SK-N-SH treated with all-trans-retinoic acid at 6 μM for 48 hours (cell line): ENCODE data around the gene SDK2.
A peak's percentile ranks its signal among the peaks of the same experiment; 100 is the strongest.

Experiments used
- ARNTL ChIP-seq: fragments of 450-650 bp; formaldehyde crosslinking; IDR thresholded peaks from 2 replicates; pipeline ENCODE4 v1.5.0; 2020; ENCODE audit warnings: low read depth, mild to moderate bottlenecking, moderate library complexity, borderline replicate concordance
- CSDC2 ChIP-seq: fragments of 250-450 bp; sonication (Bioruptor Pico); IDR thresholded peaks from 2 replicates; pipeline ENCODE4 v1.5.0; 2020; ENCODE audit warnings: mild to moderate bottlenecking, moderate library complexity
- GLIS3 ChIP-seq: fragments of 250-450 bp; sonication (Bioruptor Pico); IDR thresholded peaks from 2 replicates; pipeline ENCODE4 v1.5.0; 2020; ENCODE audit warnings: mild to moderate bottlenecking, moderate library complexity
- OSR1 ChIP-seq: fragments of 250-450 bp; sonication (Bioruptor Pico); IDR thresholded peaks from 2 replicates; pipeline ENCODE4 v1.8.0; 2022; ENCODE audit warnings: moderate library complexity, mild to moderate bottlenecking, inconsistent platforms
- TCF4 ChIP-seq: fragments of 250-450 bp; sonication (Bioruptor Pico); IDR thresholded peaks from 2 replicates; pipeline ENCODE4 v1.8.0; 2021; ENCODE audit warnings: mild to moderate bottlenecking, moderate library complexity, borderline replicate concordance
- ZC3H10 ChIP-seq: fragments of 250-450 bp; sonication (Bioruptor Pico); IDR thresholded peaks from 2 replicates; pipeline ENCODE4 v1.5.1; 2021; ENCODE audit warnings: mild to moderate bottlenecking, moderate library complexity
- ZFP3 ChIP-seq: fragments of 250-450 bp; sonication (Bioruptor Pico); IDR thresholded peaks from 2 replicates; pipeline ENCODE4 v1.5.0; 2020; ENCODE audit warnings: mild to moderate bottlenecking, moderate library complexity
- ZFP30 ChIP-seq: fragments of 450-650 bp; formaldehyde crosslinking; IDR thresholded peaks from 2 replicates; pipeline ENCODE4 v1.5.0; 2022; ENCODE audit warnings: mild to moderate bottlenecking, moderate library complexity
- ZNF70 ChIP-seq: fragments of 450-650 bp; formaldehyde crosslinking; IDR thresholded peaks from 2 replicates; pipeline ENCODE4 v1.5.0; 2020; ENCODE audit warnings: mild to moderate bottlenecking, moderate library complexity
- ZNF8 ChIP-seq: fragments of 450-650 bp; formaldehyde crosslinking; IDR thresholded peaks from 2 replicates; pipeline ENCODE4 v1.5.0; 2020; ENCODE audit warnings: mild to moderate bottlenecking, moderate library complexity
- TF ChIP-seq, protein P1 (sequence below): fragments of 250-450 bp; sonication (Bioruptor Pico); IDR thresholded peaks from 2 replicates; pipeline ENCODE4 v1.8.0; 2021; ENCODE audit warnings: low read depth, mild to moderate bottlenecking, moderate library complexity, borderline replicate concordance
- TF ChIP-seq, protein P2 (sequence below): fragments of 250-450 bp; sonication (Bioruptor Pico); IDR thresholded peaks from 2 replicates; pipeline ENCODE4 v1.8.0; 2020; ENCODE audit warnings: mild to moderate bottlenecking, moderate library complexity, borderline replicate concordance

DNA sequence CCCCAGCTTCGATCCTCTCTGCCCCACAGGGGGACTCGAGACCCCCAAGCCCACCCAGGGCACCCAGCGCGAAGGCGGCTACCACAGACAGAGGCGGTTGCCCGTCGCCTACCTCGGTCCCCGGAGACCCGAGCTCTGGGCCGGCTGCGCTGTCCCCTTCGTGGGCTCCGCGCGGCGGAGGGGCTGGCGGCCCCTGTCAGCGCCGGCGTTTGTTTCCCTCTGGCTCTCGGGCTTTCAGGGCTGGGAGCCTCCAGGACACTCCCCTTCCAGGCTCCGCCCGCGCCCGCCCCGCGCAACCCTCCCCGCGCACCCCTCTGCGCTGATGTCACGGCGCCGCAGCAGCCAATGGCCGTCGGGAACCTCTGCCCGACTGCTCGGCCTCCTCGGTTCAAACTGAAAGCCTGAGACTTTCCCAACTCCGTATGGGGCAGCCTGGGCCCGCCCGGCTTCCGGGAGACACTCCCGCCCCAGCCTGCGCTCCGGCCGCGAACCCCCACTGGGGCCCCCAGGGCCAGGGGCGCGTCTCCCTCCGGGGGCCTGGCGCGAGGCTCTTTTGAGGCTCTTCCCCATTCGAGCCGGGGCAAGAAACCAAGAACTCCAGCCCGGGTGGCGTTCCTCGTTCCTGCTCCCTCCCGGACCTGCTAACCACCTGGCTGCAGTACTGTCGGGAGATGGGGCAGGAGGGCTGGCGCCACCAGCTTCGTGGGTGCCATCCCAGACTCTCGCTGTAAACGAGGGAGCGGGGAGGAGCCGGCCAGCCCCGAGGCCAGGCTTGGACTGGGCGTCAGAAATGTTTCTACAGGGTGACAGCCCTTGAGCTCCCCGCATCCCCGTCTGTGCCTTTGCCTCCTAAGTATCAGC lies 332.2 kb downstream of the SDK2 start, which contains the start of gene CDC42EP4:
- no peak for TF ChIP-seq GLIS3 (CRISPR knock-in tag)
- TF ChIP-seq, protein P1, sequence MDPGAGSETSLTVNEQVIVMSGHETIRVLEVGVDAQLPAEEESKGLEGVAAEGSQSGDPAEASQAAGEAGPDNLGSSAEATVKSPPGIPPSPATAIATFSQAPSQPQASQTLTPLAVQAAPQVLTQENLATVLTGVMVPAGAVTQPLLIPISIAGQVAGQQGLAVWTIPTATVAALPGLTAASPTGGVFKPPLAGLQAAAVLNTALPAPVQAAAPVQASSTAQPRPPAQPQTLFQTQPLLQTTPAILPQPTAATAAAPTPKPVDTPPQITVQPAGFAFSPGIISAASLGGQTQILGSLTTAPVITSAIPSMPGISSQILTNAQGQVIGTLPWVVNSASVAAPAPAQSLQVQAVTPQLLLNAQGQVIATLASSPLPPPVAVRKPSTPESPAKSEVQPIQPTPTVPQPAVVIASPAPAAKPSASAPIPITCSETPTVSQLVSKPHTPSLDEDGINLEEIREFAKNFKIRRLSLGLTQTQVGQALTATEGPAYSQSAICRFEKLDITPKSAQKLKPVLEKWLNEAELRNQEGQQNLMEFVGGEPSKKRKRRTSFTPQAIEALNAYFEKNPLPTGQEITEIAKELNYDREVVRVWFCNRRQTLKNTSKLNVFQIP, result no peak
- no peak for TF ChIP-seq ZNF8
- no peak for TF ChIP-seq ARNTL
- TF ChIP-seq, protein P2, sequence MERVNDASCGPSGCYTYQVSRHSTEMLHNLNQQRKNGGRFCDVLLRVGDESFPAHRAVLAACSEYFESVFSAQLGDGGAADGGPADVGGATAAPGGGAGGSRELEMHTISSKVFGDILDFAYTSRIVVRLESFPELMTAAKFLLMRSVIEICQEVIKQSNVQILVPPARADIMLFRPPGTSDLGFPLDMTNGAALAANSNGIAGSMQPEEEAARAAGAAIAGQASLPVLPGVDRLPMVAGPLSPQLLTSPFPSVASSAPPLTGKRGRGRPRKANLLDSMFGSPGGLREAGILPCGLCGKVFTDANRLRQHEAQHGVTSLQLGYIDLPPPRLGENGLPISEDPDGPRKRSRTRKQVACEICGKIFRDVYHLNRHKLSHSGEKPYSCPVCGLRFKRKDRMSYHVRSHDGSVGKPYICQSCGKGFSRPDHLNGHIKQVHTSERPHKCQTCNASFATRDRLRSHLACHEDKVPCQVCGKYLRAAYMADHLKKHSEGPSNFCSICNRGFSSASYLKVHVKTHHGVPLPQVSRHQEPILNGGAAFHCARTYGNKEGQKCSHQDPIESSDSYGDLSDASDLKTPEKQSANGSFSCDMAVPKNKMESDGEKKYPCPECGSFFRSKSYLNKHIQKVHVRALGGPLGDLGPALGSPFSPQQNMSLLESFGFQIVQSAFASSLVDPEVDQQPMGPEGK (CRISPR knock-in tag), result peak; percentile 83; the same call in 1 of the 2 replicates
- TF ChIP-seq ZC3H10 (CRISPR knock-in tag), result no peak
- TF ChIP-seq ZFP30 (CRISPR knock-in tag), result no peak
- TF ChIP-seq OSR1 (CRISPR knock-in tag), result no peak
- TF ChIP-seq ZFP3, result peak; percentile 77
- peak; percentile 91 for TF ChIP-seq CSDC2 (CRISPR knock-in tag)
- no peak for TF ChIP-seq TCF4 (CRISPR knock-in tag)
- no peak for TF ChIP-seq ZNF70 (CRISPR knock-in tag)
